ENCODE measurements around the gene NAV3. TPM values are rescaled to one million over a fixed set of nuclear protein-coding genes. Genes with fewer than 3 reads are reported as not detected.
"Not testable (repeated sequence)": the region's sequence is repeated elsewhere in the genome, so short reads cannot be mapped to it uniquely, and the experiment has no call there.

NAV3 gene
- polyA plus RNA-seq, 12 donors = 14.4 to 28.8 (median 19.6) TPM; not detected in 1

DNA sequence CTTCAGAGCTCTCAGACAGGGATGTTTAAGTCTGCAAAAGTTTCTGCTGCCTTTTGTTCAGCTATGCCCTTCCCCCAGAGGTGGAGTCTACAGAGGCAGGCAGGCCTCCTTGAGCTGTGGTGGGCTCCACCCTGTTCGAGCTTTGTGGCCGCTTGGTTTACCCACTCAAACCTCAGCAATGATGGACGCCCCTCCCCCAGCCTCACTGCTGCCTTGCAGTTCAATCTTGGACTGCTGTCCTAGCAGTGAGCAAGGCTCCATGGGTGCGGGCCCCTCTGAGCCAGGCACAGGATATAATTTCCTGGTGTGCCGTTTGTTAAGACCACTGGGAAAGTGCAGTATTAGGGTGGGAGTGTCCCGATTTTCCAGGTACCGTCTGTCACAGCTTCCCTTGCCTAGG lies 427.0 kb downstream of the NAV3 start:
- DNase-seq = not testable (repeated sequence)

- DNase-seq = no peak
Measured at GRCh38 chr12:78260976-78261375, 430.3 kb downstream of the NAV3 start.

GRCh38 chr12:78261901-78262300 lies 431.2 kb downstream of the NAV3 start:
- DNase-seq = no peak

Measured in muscle of arm (tissue), 12 donors.